PC-9 (cell line): ENCODE results near the gene PLA2G2C. TPM values are rescaled to one million over a fixed set of nuclear protein-coding genes. Genes with fewer than 3 reads are reported as not detected.

Experiments used
- BruUV-seq: library from RNA; stranded (reverse); fragments of 400-500 nt; replicated peaks from 2 replicates; lab custom pipeline; 2021; lab: Mats Ljungman, UMichigan
- CTCF ChIA-PET: fragments of 300-600 bp; sonication (Branson Sonifier 250); formaldehyde crosslinking; loops from one replicate; lab custom pipeline; 2022; ENCODE audit warnings: antibody characterized with exemption; lab: Charles Lee
- POLR2A ChIA-PET: fragments of 300-600 bp; sonication (Branson Sonifier 250); formaldehyde crosslinking; loops from one replicate; lab custom pipeline; 2022; ENCODE audit warnings: antibody characterized with exemption; ENCODE audit not compliant: unreplicated experiment; lab: Charles Lee
- DNase-seq, 2 experiments: peaks; one replicate each; pipeline versions ENCODE4 v3.0.0 to v3.0.0-alpha.2; 2015 to 2022; ENCODE audit warnings: mixed read lengths in 1 of 2
- H2AFZ ChIP-seq: fragments of 200-600 bp; sonication (generic); 2 replicates; pipeline ENCODE4 v1.8.1; 2017; ENCODE audit warnings: antibody characterized with exemption
- H3F3A ChIP-seq: fragments of 200-600 bp; sonication (generic); 2 replicates; pipeline ENCODE4 v1.8.1; 2017; ENCODE audit warnings: antibody characterized with exemption, mild to moderate bottlenecking, low read depth; ENCODE audit not compliant: insufficient read depth
- H3K27ac ChIP-seq: fragments of 200-600 bp; sonication (generic); 2 replicates; pipeline ENCODE4 v1.6.1; 2016; ENCODE audit warnings: mixed run types
- H3K27me3 ChIP-seq: fragments of 200-600 bp; sonication (generic); 2 replicates; pipeline ENCODE4 v1.6.1; 2016; ENCODE audit warnings: low read depth, mixed run types; ENCODE audit not compliant: insufficient read depth
- H3K36me3 ChIP-seq: fragments of 200-600 bp; sonication (generic); 2 replicates; pipeline ENCODE4 v1.6.1; 2016; ENCODE audit warnings: low read depth, mixed run types
- H3K4me1 ChIP-seq: fragments of 200-600 bp; sonication (generic); replicated peaks from 2 replicates; pipeline ENCODE4 v1.6.1; 2016; ENCODE audit warnings: mixed run types; ENCODE audit not compliant: insufficient read depth
- H3K4me2 ChIP-seq: fragments of 200-600 bp; sonication (generic); 2 replicates; pipeline ENCODE4 v1.6.1; 2017; ENCODE audit warnings: mixed run types
- H3K4me3 ChIP-seq: fragments of 200-600 bp; sonication (generic); 2 replicates; pipeline ENCODE4 v1.6.1; 2016; ENCODE audit warnings: mixed run types
- H3K79me2 ChIP-seq: fragments of 200-600 bp; sonication (generic); 2 replicates; pipeline ENCODE4 v1.6.1; 2017; ENCODE audit warnings: low read depth, mixed run types
- H3K9me2 ChIP-seq: fragments of 200-600 bp; sonication (generic); 2 replicates; pipeline ENCODE4 v1.8.1; 2017; ENCODE audit warnings: mild to moderate bottlenecking; ENCODE audit not compliant: insufficient read depth
- H3K9me3 ChIP-seq: fragments of 200-600 bp; sonication (generic); 2 replicates; pipeline ENCODE4 v1.8.1; 2016; ENCODE audit warnings: low read depth; ENCODE audit not compliant: insufficient read depth
- H4K20me1 ChIP-seq: fragments of 200-600 bp; sonication (generic); 2 replicates; pipeline ENCODE4 v1.8.1; 2017; ENCODE audit not compliant: insufficient read depth
- EZH2 ChIP-seq: fragments of 200-600 bp; sonication (generic); IDR thresholded peaks from 2 replicates; pipeline ENCODE4 v1.8.0; 2017; ENCODE audit warnings: antibody characterized with exemption, low read depth
- intact Hi-C: fragments of 100-400 bp; cut with micrococcal nuclease; formaldehyde crosslinking; loops from one replicate; pipeline ENCODE4 v1.10.0; 2022; ENCODE audit not compliant: unreplicated experiment
- total RNA-seq: library from RNA; stranded (reverse); gene quantifications from 2 replicates; pipeline ENCODE4 v1.2.3, GENCODE V29; 2021
- TF ChIP-seq, protein P1 (sequence below): fragments of 200-600 bp; sonication (generic); conservative IDR thresholded peaks from 2 replicates; pipeline ENCODE4 v1.6.1; 2017; ENCODE audit warnings: mixed run types, antibody characterized with exemption, mild to moderate bottlenecking, moderate library complexity

Gene PLA2G2C
- total RNA-seq, 1 experiment from 2014 or later: 0.55 TPM

DNA sequence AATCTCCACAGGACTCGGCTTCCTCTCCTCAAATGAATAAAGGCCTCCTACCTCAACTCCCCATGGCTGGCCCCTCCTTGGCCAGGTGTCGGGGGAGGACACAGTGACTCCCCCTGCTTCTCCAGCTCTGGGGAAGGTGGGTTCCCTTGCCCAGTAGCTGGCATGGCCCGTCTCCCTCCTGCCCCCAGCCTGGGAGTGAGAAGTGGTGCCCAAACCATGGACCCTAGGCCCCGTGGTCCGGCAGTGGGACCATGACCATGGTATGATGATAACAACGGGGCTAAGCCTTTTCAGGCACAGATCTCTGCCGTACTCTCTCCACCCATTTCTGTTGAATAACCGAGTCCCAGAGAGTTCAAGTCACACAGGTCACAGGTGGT, 36.0 kb downstream of the PLA2G2C start:
- Histone ChIP-seq H3K9me3 (no peaks in the 10 kb centered on the region), H3K27ac (no peak overlapping the region), H3F3A (peaks cover 9% of the 10 kb centered on the region), H3K36me3 (no peaks in the 10 kb centered on the region), H3K79me2 (peaks cover 13% of the 10 kb centered on the region), H4K20me1 (no peaks in the 10 kb centered on the region), H2AFZ (no peak overlapping the region), H3K4me3 (no peak overlapping the region), H3K9me2 (no peaks in the 10 kb centered on the region), H3K4me2 (no peak overlapping the region), H3K27me3 (no peaks in the 10 kb centered on the region), H3K4me1 (peaks cover 14% of the 10 kb centered on the region)
- ChIA-PET CTCF (interaction anchor here (0.6 kb wide), 1 partner anchor 47 kb away, joined by 3 read pairs; no protein-coding TSS in a partner anchor), POLR2A (no interaction called here)
- TF ChIP-seq, protein P1, sequence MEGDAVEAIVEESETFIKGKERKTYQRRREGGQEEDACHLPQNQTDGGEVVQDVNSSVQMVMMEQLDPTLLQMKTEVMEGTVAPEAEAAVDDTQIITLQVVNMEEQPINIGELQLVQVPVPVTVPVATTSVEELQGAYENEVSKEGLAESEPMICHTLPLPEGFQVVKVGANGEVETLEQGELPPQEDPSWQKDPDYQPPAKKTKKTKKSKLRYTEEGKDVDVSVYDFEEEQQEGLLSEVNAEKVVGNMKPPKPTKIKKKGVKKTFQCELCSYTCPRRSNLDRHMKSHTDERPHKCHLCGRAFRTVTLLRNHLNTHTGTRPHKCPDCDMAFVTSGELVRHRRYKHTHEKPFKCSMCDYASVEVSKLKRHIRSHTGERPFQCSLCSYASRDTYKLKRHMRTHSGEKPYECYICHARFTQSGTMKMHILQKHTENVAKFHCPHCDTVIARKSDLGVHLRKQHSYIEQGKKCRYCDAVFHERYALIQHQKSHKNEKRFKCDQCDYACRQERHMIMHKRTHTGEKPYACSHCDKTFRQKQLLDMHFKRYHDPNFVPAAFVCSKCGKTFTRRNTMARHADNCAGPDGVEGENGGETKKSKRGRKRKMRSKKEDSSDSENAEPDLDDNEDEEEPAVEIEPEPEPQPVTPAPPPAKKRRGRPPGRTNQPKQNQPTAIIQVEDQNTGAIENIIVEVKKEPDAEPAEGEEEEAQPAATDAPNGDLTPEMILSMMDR: no peak
- no peak for TF ChIP-seq EZH2
- DNase-seq: no peak
- no TSS peak for BruUV-seq
- intact Hi-C loops: loop anchor here (5.0 to 10.0 kb wide), 3 partner anchors 207 to 488 kb away; partner anchors contain the start of gene HTR6

DNA sequence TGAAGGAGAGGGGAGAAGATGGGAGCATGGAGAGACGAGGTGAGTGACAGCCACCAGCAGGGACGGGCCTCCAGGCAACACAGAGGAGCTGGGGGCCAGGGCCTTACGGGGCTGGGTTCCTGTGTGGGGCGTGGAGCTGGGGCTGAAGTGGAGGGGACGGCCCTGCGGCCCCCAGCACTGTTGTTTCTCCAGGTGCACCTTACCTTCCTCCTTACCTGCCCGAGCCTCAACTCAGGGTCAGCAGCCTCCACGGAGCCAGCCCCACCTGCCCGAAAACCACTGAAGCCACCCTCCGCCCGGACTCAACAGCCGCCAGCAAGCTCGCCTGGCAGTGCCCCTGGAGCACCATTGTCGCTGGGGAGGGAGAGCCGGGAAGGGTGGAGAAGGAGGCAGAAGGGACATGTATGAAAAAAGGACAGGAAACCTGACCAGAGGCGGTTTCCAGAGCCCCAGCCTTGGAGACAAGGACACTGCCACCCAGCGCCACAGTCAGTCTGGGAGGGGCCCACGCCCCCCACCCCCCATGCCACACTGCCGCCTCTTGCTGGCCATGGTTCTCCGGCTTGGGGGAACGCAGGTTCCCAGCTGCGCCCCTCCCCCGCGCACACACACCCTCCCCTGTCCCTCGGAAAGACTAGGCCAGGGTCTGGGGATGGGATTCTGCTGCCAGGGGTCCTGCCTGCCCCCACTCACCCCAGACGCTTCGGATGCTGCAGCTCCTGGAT, 36.6 kb downstream of the PLA2G2C start:
- no peak overlapping the region for H3K27ac ChIP-seq
- H3K4me2 ChIP-seq: no peak overlapping the region
- no TSS peak for BruUV-seq
- peaks cover 9% of the 10 kb centered on the region for H3F3A ChIP-seq
- POLR2A ChIA-PET: no interaction called here
- no peaks in the 10 kb centered on the region for H3K36me3 ChIP-seq
- peaks cover 8% of the 10 kb centered on the region for H3K79me2 ChIP-seq
- H2AFZ ChIP-seq: no peak overlapping the region
- no peaks in the 10 kb centered on the region for H3K27me3 ChIP-seq
- no peaks in the 10 kb centered on the region for H3K9me2 ChIP-seq
- no peak overlapping the region for H3K4me3 ChIP-seq
- peaks cover 14% of the 10 kb centered on the region for H3K4me1 ChIP-seq
- intact Hi-C loops: loop anchor here (5.0 to 10.0 kb wide), 3 partner anchors 208 to 487 kb away; partner anchors contain the start of gene HTR6
- CTCF ChIA-PET: no interaction called here
- no peak for DNase-seq
- H3K9me3 ChIP-seq: no peaks in the 10 kb centered on the region
- no peaks in the 10 kb centered on the region for H4K20me1 ChIP-seq
- TF ChIP-seq, protein P1: no peak
- no peak for TF ChIP-seq EZH2

DNA sequence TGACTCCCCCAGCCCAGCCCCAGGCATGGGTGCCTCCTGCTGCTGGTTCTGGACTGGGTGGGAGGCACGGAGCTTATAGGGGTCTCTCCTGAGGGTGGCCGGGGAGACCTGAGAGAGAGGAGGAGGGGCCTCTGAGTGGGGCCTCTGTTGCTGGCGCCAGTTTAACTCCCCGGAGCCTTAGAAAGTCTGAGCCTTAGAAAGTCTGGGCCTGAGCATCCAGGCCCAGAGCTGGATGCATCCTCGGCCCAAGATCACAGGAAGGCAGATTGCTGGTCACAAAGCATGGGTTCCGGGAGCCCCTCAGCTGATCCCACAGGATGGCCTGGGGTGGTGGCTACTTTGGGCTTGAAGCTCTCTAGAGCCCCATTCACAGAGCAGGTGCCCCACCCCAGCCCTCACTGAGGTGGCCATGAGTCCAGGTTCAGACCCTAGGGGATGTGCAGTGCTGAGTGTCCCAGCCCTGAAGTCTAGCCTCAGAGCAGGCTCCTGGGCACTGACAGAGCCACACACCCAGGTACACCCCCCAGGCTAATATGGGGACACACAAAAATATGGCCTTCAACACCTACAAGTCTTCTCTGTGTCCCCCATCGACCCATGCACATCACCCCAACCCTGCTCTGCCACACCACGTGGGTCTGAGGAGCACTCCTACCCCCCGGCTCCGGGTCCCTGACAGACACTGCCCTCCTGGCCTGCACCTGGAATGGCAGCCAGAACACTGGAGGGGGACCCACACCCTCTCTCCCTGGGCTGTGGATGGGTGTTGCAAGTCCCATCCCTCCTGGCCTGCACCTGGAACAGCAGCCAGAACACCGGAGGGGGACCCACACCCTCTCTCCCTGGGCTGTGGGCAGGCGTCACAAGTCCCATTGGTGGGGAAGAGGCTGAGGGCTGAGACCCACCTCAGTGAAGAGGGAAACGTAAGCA, 37.5 kb downstream of the PLA2G2C start:
- CTCF ChIA-PET: no interaction called here

More for the DNA sequence above, 37.5 kb downstream of the PLA2G2C start:
- Histone ChIP-seq H4K20me1 (no peaks in the 10 kb centered on the region), H3K36me3 (no peaks in the 10 kb centered on the region), H3K9me3 (no peaks in the 10 kb centered on the region), H3K9me2 (no peaks in the 10 kb centered on the region), H3K4me3 (no peak overlapping the region), H3F3A (peaks cover 9% of the 10 kb centered on the region), H3K4me1 (peaks cover 14% of the 10 kb centered on the region), H3K4me2 (no peak overlapping the region), H3K27ac (no peak overlapping the region), H3K79me2 (no peaks in the 10 kb centered on the region), H2AFZ (no peak overlapping the region), H3K27me3 (no peaks in the 10 kb centered on the region)
- TF ChIP-seq, protein P1: no peak
- no peak for TF ChIP-seq EZH2
- no peak for DNase-seq
- intact Hi-C loops: no loop called here
- POLR2A ChIA-PET: no interaction called here
- no TSS peak for BruUV-seq
